Loucy (cell line): Measurements from ENCODE around the gene GRK3.
"Not testable (repeated sequence)": the region's sequence is repeated elsewhere in the genome, so short reads cannot be mapped to it uniquely, and the experiment has no call there.

Source experiments
- H2AFZ ChIP-seq: fragments of 200-600 bp; sonication (generic); 2 replicates; pipeline ENCODE4 v1.6.0; 2016; ENCODE audit warnings: antibody characterized with exemption, mild to moderate bottlenecking, low read length, moderate library complexity
- H3F3A ChIP-seq: fragments of 200-600 bp; 2 replicates; pipeline ENCODE4 v1.6.0; 2016; ENCODE audit warnings: antibody characterized with exemption, low read depth, mild to moderate bottlenecking
- H3K27me3 ChIP-seq: fragments of 200-600 bp; sonication (generic); 2 replicates; pipeline ENCODE4 v1.6.1; 2014; ENCODE audit warnings: low read length, mild to moderate bottlenecking; ENCODE audit not compliant: insufficient read depth, poor library complexity, severe bottlenecking
- H3K36me3 ChIP-seq: fragments of 200-600 bp; sonication (generic); 2 replicates; pipeline ENCODE4 v1.6.1; 2016; ENCODE audit warnings: low read length; ENCODE audit not compliant: insufficient read depth
- H3K4me1 ChIP-seq: fragments of 200-600 bp; sonication (generic); 2 replicates; pipeline ENCODE4 v1.5.1; 2014; ENCODE audit warnings: low read length, mild to moderate bottlenecking; ENCODE audit not compliant: insufficient read depth, poor library complexity, severe bottlenecking
- H3K4me2 ChIP-seq: fragments of 200-600 bp; sonication (generic); 2 replicates; pipeline ENCODE4 v1.6.0; 2014; ENCODE audit warnings: antibody characterized with exemption, low read length, low read depth, mild to moderate bottlenecking; ENCODE audit not compliant: poor library complexity, severe bottlenecking
- H3K4me3 ChIP-seq: fragments of 200-600 bp; sonication (generic); 2 replicates; pipeline ENCODE4 v1.5.1; 2014; ENCODE audit warnings: low read length, mild to moderate bottlenecking, mixed read lengths; ENCODE audit not compliant: poor library complexity, severe bottlenecking
- H3K79me2 ChIP-seq: fragments of 200-600 bp; sonication (generic); 2 replicates; pipeline ENCODE4 v1.6.1; 2014; ENCODE audit warnings: low read length; ENCODE audit not compliant: insufficient read depth
- H3K9ac ChIP-seq: fragments of 200-600 bp; sonication (generic); 2 replicates; pipeline ENCODE4 v1.6.0; 2014; ENCODE audit warnings: mild to moderate bottlenecking, low read depth, low read length, moderate library complexity; ENCODE audit not compliant: poor library complexity, severe bottlenecking
- H3K9me2 ChIP-seq: fragments of 200-600 bp; sonication (generic); replicated peaks from 2 replicates; pipeline ENCODE4 v1.6.1; 2016; ENCODE audit warnings: low read depth, low read length, mixed read lengths
- H3K9me3 ChIP-seq: fragments of 200-600 bp; sonication (generic); 2 replicates; pipeline ENCODE4 v1.6.1; 2014; ENCODE audit warnings: mild to moderate bottlenecking, antibody characterized with exemption, low read length, low read depth; ENCODE audit not compliant: insufficient read depth
- H4K20me1 ChIP-seq: fragments of 200-600 bp; sonication (generic); 2 replicates; pipeline ENCODE4 v1.6.0; 2014; ENCODE audit warnings: antibody characterized with exemption, low read length, mild to moderate bottlenecking; ENCODE audit not compliant: insufficient read depth, poor library complexity, severe bottlenecking
- CTCF ChIP-seq: fragments of 200-600 bp; sonication (generic); conservative IDR thresholded peaks from 2 replicates; pipeline ENCODE4 v1.5.1; 2014; ENCODE audit warnings: mild to moderate bottlenecking, antibody characterized with exemption, low read length
- EZH2phosphoT487 ChIP-seq: fragments of 200-600 bp; IDR thresholded peaks from 2 replicates; pipeline ENCODE4 v1.6.1; 2018; ENCODE audit warnings: antibody characterized with exemption, mild to moderate bottlenecking, moderate library complexity, borderline replicate concordance

The GRK3 gene

GRCh38 chr22:25528068-25528467, 36.4 kb upstream of the GRK3 start:
- not testable (repeated sequence) for H3K4me2 ChIP-seq, H3K4me3 ChIP-seq, H4K20me1 ChIP-seq, H3F3A ChIP-seq, H3K36me3 ChIP-seq, H2AFZ ChIP-seq, H3K9ac ChIP-seq, H3K9me3 ChIP-seq, H3K9me2 ChIP-seq, H3K79me2 ChIP-seq, H3K4me1 ChIP-seq, H3K27me3 ChIP-seq

GRCh38 chr22:25529059-25529458, 35.4 kb upstream of the GRK3 start:
- not testable (repeated sequence) for H3K36me3 ChIP-seq, H3K4me2 ChIP-seq, H4K20me1 ChIP-seq

GRCh38 chr22:25529541-25530137, 34.8 kb upstream of the GRK3 start:
- not testable (repeated sequence) for H3K4me1 ChIP-seq, H3F3A ChIP-seq, H3K79me2 ChIP-seq, H3K9ac ChIP-seq, H3K9me2 ChIP-seq, H2AFZ ChIP-seq, H3K36me3 ChIP-seq, H3K4me2 ChIP-seq, H3K9me3 ChIP-seq, H4K20me1 ChIP-seq, H3K4me3 ChIP-seq, H3K27me3 ChIP-seq

More at GRCh38 chr22:25529059-25529458, 35.4 kb upstream of the GRK3 start:
- not testable (repeated sequence) for H3K27me3 ChIP-seq, H3K9me2 ChIP-seq, H3K79me2 ChIP-seq, H2AFZ ChIP-seq, H3K4me3 ChIP-seq, H3K4me1 ChIP-seq, H3K9ac ChIP-seq, H3F3A ChIP-seq, H3K9me3 ChIP-seq

GRCh38 chr22:25531677-25532076, 32.8 kb upstream of the GRK3 start:
- not testable (repeated sequence) for H3K9me3 ChIP-seq, H4K20me1 ChIP-seq, H2AFZ ChIP-seq, H3K9me2 ChIP-seq, H3K36me3 ChIP-seq, H3K79me2 ChIP-seq, H3K9ac ChIP-seq, H3F3A ChIP-seq, H3K4me2 ChIP-seq, H3K4me1 ChIP-seq, H3K27me3 ChIP-seq, H3K4me3 ChIP-seq

- Histone ChIP-seq H3K4me2 (no peak overlapping the region), H3K4me1 (no peaks in the 10 kb centered on the region), H3K36me3 (no peaks in the 10 kb centered on the region), H3K9me2 (no peaks in the 10 kb centered on the region), H3F3A (no peaks in the 10 kb centered on the region), H2AFZ (no peak overlapping the region), H3K4me3 (no peak overlapping the region), H4K20me1 (no peaks in the 10 kb centered on the region), H3K9ac (no peak overlapping the region), H3K9me3 (no peaks in the 10 kb centered on the region), H3K79me2 (no peaks in the 10 kb centered on the region), H3K27me3 (no peaks in the 10 kb centered on the region)
- TF ChIP-seq CTCF (no peak), EZH2phosphoT487 (no peak)
These were observed 29.8 kb upstream of the GRK3 start for GRCh38 chr22:25534724-25535123.
